GM18951 (cell line): Measurements from ENCODE around the gene SERPINA1.
"Not testable (repeated sequence)": the region's sequence is repeated elsewhere in the genome, so short reads cannot be mapped to it uniquely, and the experiment has no call there.

Experiments
- POLR2A ChIP-seq: IDR thresholded peaks from 4 replicates; pipeline ENCODE4 v1.6.1; 2011; ENCODE audit warnings: mild to moderate bottlenecking; ENCODE audit not compliant: insufficient read length, insufficient read depth; ENCODE audit errors: extremely low read depth
- in situ Hi-C: fragments of 300-500 bp; cut with MboI; formaldehyde crosslinking; loops from one replicate; pipeline ENCODE4 v1.12.0; 2022; ENCODE audit warnings: low sequenced_read_pairs, mixed read lengths, inconsistent platforms; ENCODE audit not compliant: unreplicated experiment

Gene SERPINA1

GRCh38 chr14:94354638-94355185, 33.7 kb downstream of the SERPINA1 start:
- TF ChIP-seq POLR2A: no peak
- in situ Hi-C loops: no loop called here

DNA sequence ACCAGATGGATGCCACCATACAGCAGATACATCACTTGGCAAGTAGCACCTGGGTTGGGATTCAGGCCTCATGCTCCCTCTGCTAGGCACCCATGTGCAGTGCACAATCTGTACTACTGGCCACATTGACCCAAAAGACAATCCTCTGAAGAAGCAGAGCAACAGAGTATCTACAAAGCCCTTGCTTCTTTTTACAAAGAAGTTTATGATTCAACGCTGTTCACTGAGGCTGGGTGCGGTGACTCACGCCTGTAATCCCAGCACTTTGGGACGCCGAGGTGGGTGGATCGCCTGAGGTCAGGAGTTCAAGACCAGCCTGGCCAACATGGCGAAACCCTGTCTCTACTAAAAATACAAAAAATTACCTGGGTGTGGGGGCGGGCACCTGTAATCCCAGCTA, 34.2 kb downstream of the SERPINA1 start:
- in situ Hi-C loops: not testable (repeated sequence)

- in situ Hi-C loops: no loop called here
- no peak for TF ChIP-seq POLR2A
Observed at GRCh38 chr14:94349276-94349675, 39.1 kb downstream of the SERPINA1 start.

DNA sequence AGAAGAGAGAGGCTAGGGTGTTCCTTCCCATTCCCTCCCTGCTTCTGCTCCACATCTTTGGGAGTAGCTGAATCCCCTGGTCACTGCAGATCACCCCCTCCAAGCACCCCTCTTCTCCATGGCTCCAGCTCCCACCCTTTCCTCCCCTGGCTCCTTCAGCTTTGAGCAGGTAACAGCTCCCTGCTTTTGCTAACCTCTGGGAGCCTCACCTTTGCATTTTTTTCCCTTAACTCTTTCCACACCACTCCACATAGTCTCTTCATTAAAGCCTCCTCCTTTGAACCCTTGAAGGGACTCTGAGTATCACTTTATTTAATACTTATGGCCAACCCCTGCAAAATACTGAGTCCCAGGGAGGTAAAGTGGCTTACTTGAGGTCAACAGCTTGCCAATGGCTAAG, 39.6 kb downstream of the SERPINA1 start:
- no peak for TF ChIP-seq POLR2A
- in situ Hi-C loops: no loop called here

DNA sequence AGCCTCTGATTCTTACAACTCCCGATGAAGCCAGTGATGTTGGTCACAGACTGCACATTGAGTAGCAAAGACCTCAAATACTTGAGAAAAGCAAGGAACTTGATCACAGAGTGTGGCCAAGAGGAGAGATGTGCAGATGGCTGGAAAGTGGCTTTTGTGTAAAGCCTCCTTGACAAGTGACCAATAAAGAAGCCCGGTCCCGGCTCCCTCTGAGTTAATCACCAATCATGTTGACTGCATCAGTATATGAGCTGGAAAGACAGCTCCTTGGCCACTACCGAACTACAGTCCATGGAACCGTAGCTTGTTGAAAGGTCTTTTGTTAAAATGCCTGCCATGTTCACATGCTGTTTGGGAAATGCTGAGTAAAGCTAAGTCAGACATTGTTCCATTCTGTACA, 41.6 kb downstream of the SERPINA1 start:
- in situ Hi-C loops: no loop called here
- no peak for TF ChIP-seq POLR2A

- in situ Hi-C loops: not testable (repeated sequence)
Observed at GRCh38 chr14:94346065-94346786, 42.2 kb downstream of the SERPINA1 start.

DNA sequence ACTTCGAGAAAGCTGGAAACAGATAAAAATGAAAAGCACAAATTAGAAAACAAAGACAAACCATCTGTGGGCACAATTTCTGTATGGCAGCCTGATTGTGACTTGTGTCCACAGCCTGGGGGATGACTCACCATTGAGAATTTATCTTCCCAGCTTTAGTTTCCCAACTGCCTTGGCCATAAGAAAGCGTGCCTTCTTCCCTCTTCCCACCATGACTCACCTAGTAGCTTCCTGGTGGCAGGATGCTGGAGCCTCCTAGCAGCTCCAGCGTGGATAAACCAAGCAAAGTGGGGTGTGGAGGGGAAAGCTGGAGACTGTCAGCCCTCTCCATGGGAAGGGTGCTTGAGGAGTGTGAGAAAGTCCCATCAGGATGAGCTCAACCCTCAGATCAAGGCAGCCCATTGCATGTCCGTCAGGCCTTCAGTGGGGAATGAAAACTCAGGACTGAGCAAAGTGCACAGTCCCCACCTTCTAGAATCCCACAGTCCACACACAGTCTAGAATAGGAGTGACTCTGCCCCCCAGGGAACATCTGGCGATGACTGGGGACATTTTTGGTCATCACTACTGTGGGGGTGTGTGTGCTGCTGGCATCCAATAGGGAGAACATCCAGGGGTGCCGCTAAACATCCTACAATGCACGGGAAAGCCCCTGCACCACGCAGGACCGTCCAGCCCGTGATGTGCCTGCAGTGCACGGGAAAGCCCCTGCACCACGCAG, 42.9 kb downstream of the SERPINA1 start:
- in situ Hi-C loops: no loop called here
- no peak for TF ChIP-seq POLR2A

DNA sequence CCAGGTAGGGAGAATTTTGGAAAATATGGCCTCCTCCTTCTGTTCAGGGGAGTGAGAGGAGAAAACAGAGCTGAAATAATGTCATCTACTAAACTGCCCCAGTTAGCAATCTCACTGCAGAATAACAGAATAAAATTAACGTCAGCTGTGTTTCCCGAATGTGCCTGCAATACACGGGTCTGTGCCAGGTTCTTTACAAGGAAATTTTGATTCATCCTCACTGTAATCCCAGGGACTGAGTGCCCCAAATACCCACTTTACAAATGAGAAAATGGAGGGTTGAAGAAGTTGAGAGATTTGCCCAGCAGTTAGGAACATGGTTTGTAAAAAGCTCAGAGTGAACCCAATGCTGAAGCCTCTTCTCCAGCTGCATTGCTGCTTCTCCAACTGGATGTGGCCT, 44.0 kb downstream of the SERPINA1 start:
- in situ Hi-C loops: no loop called here

GRCh38 chr14:94343238-94344005, 45.0 kb downstream of the SERPINA1 start:
- no peak for TF ChIP-seq POLR2A
- in situ Hi-C loops: no loop called here

More for the DNA sequence above, 44.0 kb downstream of the SERPINA1 start:
- no peak for TF ChIP-seq POLR2A

DNA sequence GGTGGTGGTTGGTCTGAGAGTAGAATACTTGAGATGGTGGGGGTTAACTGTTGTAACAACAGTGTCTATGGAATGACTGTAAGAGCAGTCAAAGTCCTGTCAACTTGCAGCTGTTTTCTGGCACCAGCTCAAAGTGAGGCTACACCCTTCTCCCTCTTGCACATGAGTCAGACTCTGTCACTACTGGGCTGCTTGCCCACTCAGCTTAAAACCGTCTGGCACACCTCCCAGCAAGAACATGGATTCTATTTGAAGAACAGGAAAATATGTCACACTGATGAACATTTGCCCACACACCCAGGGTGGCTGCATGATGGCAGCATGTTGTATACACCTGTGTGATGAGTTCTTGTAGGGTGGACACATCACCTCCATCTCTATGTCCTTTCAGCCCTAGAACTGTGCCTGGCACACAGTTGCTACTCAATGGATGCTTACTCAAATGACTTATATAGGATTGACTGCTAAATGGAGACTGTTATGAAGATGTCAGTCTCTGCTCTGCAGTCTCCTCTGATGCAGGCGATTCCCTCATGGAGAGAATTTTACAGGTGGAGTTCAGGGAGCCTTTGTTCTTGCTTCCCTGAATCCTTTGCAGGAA, 46.0 kb downstream of the SERPINA1 start:
- no peak for TF ChIP-seq POLR2A
- in situ Hi-C loops: no loop called here

DNA sequence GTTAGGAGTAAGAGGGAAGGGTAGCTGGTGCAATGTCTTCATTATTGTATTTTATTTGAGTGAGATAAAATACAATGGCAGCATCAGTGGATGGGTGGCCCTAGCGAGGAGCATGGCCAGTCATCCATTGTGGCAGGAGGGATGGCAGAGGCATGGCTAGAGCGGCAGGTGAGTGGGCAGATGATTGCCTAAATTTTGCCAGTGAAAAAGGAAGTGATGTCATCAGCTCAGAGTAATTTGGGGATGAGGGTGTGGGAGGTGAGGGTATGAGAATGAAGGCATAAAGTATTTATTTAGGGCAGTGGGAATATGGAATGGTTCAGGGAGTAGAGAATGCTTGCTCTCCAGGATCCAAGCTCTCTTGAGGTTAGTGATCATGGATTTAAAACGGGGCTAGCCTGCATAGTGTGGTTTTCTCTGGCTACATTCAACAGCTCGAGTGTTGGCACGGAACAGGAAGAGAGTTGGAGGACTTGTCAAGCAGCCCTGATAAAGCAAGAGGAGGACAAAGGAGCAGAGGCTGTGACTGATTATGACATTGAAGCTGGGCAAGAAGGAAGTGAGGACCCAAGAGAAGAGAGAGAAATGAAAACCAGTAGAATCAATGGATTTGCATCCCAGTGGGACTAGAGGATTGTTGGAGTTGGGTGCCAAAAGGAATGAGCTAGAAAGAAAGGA, 46.6 kb downstream of the SERPINA1 start:
- in situ Hi-C loops: no loop called here
- TF ChIP-seq POLR2A: no peak

- TF ChIP-seq POLR2A: no peak
- in situ Hi-C loops: no loop called here
Observed at GRCh38 chr14:94340533-94340932, 47.9 kb downstream of the SERPINA1 start.

DNA sequence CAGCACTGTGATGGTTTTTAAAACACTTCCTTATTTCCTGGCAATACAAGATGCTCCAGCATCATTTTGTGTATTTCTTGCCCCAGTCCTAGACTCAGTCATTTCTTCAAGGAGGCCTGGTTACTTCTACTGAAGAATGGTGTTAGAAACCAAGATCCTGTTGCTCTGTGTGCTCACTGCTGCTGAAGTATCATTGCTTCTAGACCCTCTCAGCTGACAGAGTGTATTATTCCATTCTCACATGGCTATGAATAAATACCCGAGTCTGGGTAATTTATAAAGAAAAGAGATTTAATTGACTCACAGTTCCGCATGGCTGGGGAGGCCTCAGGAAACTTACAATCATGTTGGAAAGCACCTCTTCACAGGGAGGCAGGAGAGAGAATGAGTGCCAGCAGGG, 50.4 kb downstream of the SERPINA1 start:
- TF ChIP-seq POLR2A: no peak

DNA sequence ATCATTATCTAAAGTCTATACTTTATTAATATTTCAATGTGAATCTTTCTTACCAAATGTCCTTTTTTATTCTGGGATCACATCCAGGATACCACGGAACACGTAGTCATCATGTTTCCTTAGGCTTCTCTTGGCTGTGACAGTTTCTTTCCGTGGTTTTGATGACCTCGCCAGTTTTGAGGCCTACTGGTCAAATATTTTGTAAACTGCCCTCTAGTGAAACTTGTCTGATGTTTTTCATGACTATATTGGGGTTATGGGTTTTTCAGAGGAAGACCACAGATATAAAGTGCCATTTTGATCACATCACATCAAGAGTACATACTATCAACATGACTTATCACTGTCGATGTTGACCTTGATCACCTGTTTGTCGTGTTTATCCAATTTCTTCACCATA, 51.1 kb downstream of the SERPINA1 start:
- in situ Hi-C loops: no loop called here
- TF ChIP-seq POLR2A: no peak

More for the DNA sequence above, 50.4 kb downstream of the SERPINA1 start:
- in situ Hi-C loops: no loop called here
